ENCODE measurements around the gene NFYC.

DNA sequence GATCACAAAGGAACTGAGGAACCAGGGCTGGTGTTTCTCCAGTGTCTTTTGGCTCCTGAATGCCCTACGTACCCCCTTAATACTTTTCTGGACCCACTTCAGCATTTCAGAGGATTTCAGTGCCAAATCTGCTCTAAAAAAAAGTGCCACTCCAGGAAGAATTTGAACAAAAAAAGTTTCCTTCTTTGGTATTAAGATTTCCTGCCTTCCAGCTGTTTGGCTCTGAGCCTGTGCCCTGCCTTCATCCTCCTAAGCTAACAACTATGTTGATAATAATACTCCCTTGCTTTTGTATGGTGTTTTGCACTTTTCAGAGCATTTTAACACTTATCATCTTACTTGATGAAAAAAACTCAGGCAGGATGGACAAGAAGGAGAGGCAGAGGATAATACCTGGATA, 15.0 kb upstream of the NFYC start:
- TF ChIP-seq EZH2 (IDR thresholded peaks at IDR 0.05; ENCODE audit: insufficient read depth, poor library complexity, severe bottlenecking) (no peak), EZH2phosphoT487 (IDR thresholded peaks at IDR 0.05; ENCODE audit: insufficient read depth, low read depth) (no peak)
